ENCODE data around the gene EOLA1.

DNA sequence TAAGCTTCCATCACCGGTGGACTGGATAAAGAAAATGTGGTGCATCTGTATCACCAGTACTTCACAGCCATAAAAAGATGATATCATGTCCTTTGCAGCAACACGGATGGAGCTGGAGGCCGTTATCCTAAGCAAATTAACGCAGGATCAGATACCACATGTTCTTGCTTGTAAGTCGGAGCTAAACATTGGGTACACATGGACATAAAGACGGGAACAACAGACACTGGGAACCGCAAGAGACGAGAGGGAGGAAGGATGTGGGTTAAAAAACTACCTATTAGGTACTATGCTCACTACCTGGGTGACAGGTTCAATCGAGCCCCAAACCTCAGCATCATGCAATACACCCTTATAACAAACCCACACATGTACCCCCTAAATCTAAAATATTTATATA lies 19.4 kb upstream of the EOLA1 start:
- TF ChIP-seq POLR2A (IDR thresholded peaks at IDR 0.05): no peak
- TF ChIP-seq, protein P1, sequence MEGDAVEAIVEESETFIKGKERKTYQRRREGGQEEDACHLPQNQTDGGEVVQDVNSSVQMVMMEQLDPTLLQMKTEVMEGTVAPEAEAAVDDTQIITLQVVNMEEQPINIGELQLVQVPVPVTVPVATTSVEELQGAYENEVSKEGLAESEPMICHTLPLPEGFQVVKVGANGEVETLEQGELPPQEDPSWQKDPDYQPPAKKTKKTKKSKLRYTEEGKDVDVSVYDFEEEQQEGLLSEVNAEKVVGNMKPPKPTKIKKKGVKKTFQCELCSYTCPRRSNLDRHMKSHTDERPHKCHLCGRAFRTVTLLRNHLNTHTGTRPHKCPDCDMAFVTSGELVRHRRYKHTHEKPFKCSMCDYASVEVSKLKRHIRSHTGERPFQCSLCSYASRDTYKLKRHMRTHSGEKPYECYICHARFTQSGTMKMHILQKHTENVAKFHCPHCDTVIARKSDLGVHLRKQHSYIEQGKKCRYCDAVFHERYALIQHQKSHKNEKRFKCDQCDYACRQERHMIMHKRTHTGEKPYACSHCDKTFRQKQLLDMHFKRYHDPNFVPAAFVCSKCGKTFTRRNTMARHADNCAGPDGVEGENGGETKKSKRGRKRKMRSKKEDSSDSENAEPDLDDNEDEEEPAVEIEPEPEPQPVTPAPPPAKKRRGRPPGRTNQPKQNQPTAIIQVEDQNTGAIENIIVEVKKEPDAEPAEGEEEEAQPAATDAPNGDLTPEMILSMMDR (IDR thresholded peaks at IDR 0.05): no peak
